Panc1 (cell line): ENCODE results near the gene ATP2A3. TPM values are rescaled to one million over a fixed set of nuclear protein-coding genes. Genes with fewer than 3 reads are reported as not detected.

ENCODE experiments used
- ATAC-seq: fragments of 200-7000 bp; cut with Tn5 transposase; 2 replicates; pipeline ENCODE4 v1.9.1; 2020; ENCODE audit warnings: mild to moderate bottlenecking, moderate library complexity
- BruUV-seq: library from RNA; stranded (reverse); fragments of 400-500 nt; replicated peaks from 2 replicates; lab custom pipeline; 2021; lab: Mats Ljungman, UMichigan
- CTCF ChIA-PET: fragments of 300-600 bp; sonication (Branson Sonifier 250); formaldehyde crosslinking; loops from one replicate; lab custom pipeline; 2022; ENCODE audit warnings: antibody characterized with exemption; lab: Charles Lee
- POLR2A ChIA-PET: fragments of 300-600 bp; sonication (Branson Sonifier 250); formaldehyde crosslinking; loops from one replicate; lab custom pipeline; 2022; ENCODE audit warnings: antibody characterized with exemption; lab: Charles Lee
- DNase-seq: peaks from one replicate; pipeline ENCODE4 v3.0.0-alpha.2; 2010; ENCODE audit warnings: low read depth, low spot score
- H3K27ac ChIP-seq: 2 replicates; pipeline ENCODE4 v1.5.1; 2011; ENCODE audit warnings: mild to moderate bottlenecking, low read length, inconsistent platforms
- H3K27me3 ChIP-seq: fragments of 200-500 bp; sonication (Bioruptor generic); 2 replicates; pipeline ENCODE4 v1.6.0; 2014; ENCODE audit warnings: low read length, inconsistent platforms; ENCODE audit not compliant: control insufficient read depth, insufficient read depth
- H3K36me3 ChIP-seq: fragments of 200-500 bp; sonication (Bioruptor generic); 2 replicates; pipeline ENCODE4 v1.5.1; 2014; ENCODE audit warnings: inconsistent platforms, mild to moderate bottlenecking, low read length, moderate library complexity; ENCODE audit not compliant: control insufficient read depth, insufficient read depth
- H3K4me1 ChIP-seq: 2 replicates; pipeline ENCODE4 v1.5.1; 2011; ENCODE audit warnings: inconsistent platforms, mild to moderate bottlenecking, low read length, moderate library complexity; ENCODE audit not compliant: control insufficient read depth, insufficient read depth
- H3K4me3 ChIP-seq, 2 experiments: 2 replicates each; pipeline ENCODE4 v1.5.1; 2011 to 2012; ENCODE audit warnings: low read depth in 2 of 2, low read length in 2 of 2, mild to moderate bottlenecking in 2 of 2, inconsistent platforms in 1 of 2, moderate library complexity in 1 of 2
- H3K9me3 ChIP-seq: fragments of 200-500 bp; sonication (Bioruptor generic); 2 replicates; pipeline ENCODE4 v1.5.1; 2014; ENCODE audit warnings: low read depth, mild to moderate bottlenecking, inconsistent platforms, low read length, moderate library complexity; ENCODE audit not compliant: control insufficient read depth, insufficient read depth
- POLR2AphosphoS5 ChIP-seq: IDR thresholded peaks from 2 replicates; pipeline ENCODE4 v1.6.1; 2012; ENCODE audit warnings: mild to moderate bottlenecking, low read depth, low read length, moderate library complexity
- SIN3A ChIP-seq: IDR thresholded peaks from 2 replicates; pipeline ENCODE4 v1.6.1; 2012; ENCODE audit warnings: low read depth, mild to moderate bottlenecking, low read length, moderate library complexity, borderline replicate concordance; ENCODE audit not compliant: insufficient read depth
- TCF7L2 ChIP-seq: IDR thresholded peaks from 2 replicates; pipeline ENCODE4 v1.6.1; 2011; ENCODE audit warnings: mild to moderate bottlenecking, low read depth, low read length, inconsistent platforms
- in situ Hi-C: cut with HindIII; loops from 2 replicates; pipeline ENCODE4 v1.10.0; 2016; ENCODE audit warnings: low sequenced_read_pairs, low pct_unique_long_range_greater_than_20kb
- intact Hi-C: fragments of 100-400 bp; cut with micrococcal nuclease; formaldehyde crosslinking; loops from one replicate; pipeline ENCODE4 v1.10.0; 2022; ENCODE audit not compliant: unreplicated experiment
- total RNA-seq: library from RNA; stranded (reverse); gene quantifications from one replicate; pipeline ENCODE4 v1.2.1, GENCODE V29; 2021; ENCODE audit not compliant: unreplicated experiment
- TF ChIP-seq, protein P1 (sequence below), 2 experiments: IDR thresholded peaks; 2 replicates each; pipeline ENCODE4 v1.6.1; 2011 to 2012; ENCODE audit warnings: low read depth in 2 of 2, control low read depth in 1 of 2, low read length in 1 of 2, mild to moderate bottlenecking in 1 of 2, moderate library complexity in 1 of 2; ENCODE audit not compliant: insufficient read depth in 1 of 2
- TF ChIP-seq, protein P2 (sequence below): fragments of 450-650 bp; IDR thresholded peaks from 2 replicates; pipeline ENCODE4 v1.5.1; 2017; ENCODE audit warnings: mild to moderate bottlenecking

ATP2A3 gene
- total RNA-seq, 1 experiment from 2014 or later: 29.7 TPM

DNA sequence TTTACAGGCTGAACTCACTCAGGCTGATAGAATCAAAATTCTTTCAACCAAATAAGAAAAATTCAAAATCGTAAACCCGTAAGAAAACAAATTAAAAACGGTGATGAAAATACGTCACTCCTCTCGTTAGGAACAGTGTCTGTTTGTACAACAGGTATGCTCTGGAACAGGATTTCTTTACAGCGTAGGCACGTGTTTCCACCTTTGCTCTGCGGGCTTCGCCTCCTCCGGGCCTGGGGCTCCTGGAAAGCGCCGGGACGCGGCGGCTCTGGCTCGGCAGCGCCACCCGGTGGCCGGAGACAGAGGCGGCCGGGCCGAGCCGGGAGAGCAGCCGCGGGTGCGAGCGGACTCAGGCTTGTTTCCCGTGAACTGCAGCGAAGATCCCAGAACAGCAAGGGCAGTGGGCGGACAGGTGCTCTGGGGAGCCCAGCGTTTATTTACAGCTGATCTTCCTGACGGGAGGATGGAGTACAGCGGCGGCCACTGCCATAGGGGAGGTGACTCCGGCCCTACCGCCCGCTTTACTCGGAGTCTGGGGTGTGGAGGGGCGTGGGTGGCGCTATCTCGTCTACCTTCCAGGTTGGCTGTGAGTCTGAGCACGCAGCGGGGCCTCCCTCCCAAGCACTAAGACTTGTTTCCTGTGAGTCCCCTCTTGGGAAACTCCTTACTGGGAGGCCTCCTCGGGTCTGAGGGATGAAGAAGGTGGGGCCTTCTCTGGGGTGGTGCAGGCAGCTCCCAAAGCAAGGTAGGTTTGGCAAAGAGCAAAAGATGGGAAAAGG lies 40.5 kb upstream of the ATP2A3 start:
- in situ Hi-C loops: no loop called here
- DNase-seq: no peak
- no TSS peak for BruUV-seq

DNA sequence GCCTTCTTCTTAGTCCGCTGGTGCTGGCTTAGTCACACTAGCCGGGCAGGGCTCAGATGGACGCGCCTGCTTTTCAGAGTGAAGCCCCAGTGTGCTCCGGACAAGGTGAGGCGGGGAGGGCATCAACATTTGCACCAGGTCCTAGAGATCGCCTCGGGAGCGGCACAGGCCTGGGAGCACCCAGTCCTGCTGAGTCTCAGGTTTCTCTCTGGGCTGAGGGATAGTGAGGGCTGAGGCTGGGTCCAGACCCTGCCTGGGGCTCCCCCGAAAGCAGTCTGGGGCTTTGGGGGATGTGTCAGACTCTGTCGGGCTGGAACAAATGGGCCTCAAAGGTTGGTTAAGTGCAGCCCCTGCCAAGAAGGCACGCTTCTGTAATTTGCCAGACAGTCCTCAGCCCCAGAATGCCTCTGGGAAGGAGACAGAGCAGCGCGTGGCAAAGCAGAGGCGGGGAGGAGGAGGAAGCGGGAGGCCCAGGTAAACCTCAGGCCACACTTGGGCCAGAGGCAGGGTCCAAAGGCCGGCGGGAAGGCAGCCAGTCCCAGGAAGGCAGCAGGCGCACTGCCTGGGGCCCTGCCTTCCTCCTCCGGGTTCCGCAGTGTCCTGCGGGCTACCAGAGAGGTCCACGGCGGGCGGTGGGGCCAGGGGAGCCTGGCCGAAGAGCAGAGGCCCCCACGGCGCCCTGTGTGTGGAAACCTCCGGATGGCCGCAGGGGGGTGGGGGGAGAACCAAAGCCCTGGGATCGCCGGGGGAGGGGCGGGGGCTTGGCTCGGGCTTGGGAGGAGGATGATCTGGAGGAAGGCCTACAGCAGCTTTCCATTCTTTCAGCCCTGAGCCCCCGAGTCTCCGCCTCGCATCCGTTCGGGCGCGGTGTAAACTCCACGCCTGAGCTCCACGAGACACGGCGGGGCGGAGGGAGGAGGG lies 39.5 kb upstream of the ATP2A3 start:
- ChIA-PET CTCF (interaction anchor here (0.6 kb wide), 1 partner anchor 140 kb away, joined by 3 read pairs; no protein-coding TSS in a partner anchor), POLR2A (no interaction called here)
- ATAC-seq: peak; percentile 38; the same call in 1 of the 2 replicates
- H3K4me1 ChIP-seq: no peaks in the 10 kb centered on the region
- BruUV-seq: no TSS peak
- H3K27ac ChIP-seq: no peak overlapping the region
- intact Hi-C loops: no loop called here
- H3K4me3 ChIP-seq: no peak overlapping the region
- H3K36me3 ChIP-seq: no peaks in the 10 kb centered on the region; the same call in 1 of the 2 replicates
- no peaks in the 10 kb centered on the region for H3K27me3 ChIP-seq
- in situ Hi-C loops: no loop called here
- DNase-seq: no peak
- no peaks in the 10 kb centered on the region for H3K9me3 ChIP-seq
- TF ChIP-seq TCF7L2 (no peak), SIN3A (no peak), POLR2AphosphoS5 (no peak)
- TF ChIP-seq, protein P1, sequence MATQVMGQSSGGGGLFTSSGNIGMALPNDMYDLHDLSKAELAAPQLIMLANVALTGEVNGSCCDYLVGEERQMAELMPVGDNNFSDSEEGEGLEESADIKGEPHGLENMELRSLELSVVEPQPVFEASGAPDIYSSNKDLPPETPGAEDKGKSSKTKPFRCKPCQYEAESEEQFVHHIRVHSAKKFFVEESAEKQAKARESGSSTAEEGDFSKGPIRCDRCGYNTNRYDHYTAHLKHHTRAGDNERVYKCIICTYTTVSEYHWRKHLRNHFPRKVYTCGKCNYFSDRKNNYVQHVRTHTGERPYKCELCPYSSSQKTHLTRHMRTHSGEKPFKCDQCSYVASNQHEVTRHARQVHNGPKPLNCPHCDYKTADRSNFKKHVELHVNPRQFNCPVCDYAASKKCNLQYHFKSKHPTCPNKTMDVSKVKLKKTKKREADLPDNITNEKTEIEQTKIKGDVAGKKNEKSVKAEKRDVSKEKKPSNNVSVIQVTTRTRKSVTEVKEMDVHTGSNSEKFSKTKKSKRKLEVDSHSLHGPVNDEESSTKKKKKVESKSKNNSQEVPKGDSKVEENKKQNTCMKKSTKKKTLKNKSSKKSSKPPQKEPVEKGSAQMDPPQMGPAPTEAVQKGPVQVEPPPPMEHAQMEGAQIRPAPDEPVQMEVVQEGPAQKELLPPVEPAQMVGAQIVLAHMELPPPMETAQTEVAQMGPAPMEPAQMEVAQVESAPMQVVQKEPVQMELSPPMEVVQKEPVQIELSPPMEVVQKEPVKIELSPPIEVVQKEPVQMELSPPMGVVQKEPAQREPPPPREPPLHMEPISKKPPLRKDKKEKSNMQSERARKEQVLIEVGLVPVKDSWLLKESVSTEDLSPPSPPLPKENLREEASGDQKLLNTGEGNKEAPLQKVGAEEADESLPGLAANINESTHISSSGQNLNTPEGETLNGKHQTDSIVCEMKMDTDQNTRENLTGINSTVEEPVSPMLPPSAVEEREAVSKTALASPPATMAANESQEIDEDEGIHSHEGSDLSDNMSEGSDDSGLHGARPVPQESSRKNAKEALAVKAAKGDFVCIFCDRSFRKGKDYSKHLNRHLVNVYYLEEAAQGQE (IDR thresholded peaks at IDR 0.05; ENCODE audit: insufficient read depth in 1 of 2, low read depth in 2 of 2, low read length in 1 of 2): no peak
- TF ChIP-seq, protein P2, sequence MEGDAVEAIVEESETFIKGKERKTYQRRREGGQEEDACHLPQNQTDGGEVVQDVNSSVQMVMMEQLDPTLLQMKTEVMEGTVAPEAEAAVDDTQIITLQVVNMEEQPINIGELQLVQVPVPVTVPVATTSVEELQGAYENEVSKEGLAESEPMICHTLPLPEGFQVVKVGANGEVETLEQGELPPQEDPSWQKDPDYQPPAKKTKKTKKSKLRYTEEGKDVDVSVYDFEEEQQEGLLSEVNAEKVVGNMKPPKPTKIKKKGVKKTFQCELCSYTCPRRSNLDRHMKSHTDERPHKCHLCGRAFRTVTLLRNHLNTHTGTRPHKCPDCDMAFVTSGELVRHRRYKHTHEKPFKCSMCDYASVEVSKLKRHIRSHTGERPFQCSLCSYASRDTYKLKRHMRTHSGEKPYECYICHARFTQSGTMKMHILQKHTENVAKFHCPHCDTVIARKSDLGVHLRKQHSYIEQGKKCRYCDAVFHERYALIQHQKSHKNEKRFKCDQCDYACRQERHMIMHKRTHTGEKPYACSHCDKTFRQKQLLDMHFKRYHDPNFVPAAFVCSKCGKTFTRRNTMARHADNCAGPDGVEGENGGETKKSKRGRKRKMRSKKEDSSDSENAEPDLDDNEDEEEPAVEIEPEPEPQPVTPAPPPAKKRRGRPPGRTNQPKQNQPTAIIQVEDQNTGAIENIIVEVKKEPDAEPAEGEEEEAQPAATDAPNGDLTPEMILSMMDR: no peak

More for the DNA sequence above, 40.5 kb upstream of the ATP2A3 start:
- intact Hi-C loops: loop anchor here (5.0 kb wide), 1 partner anchor 67 kb away; no protein-coding TSS in a partner anchor
- peak; percentile 82 for ATAC-seq
- Histone ChIP-seq H3K27me3 (no peaks in the 10 kb centered on the region), H3K4me3 (no peak overlapping the region), H3K9me3 (no peaks in the 10 kb centered on the region), H3K27ac (no peak overlapping the region), H3K4me1 (no peaks in the 10 kb centered on the region), H3K36me3 (peaks cover 2% of the 10 kb centered on the region; the same call in 1 of the 2 replicates)
- ChIA-PET CTCF (interaction anchor here (0.6 kb wide), 2 partner anchors 29 to 139 kb away, joined by 3 to 5 read pairs; no protein-coding TSS in a partner anchor), POLR2A (no interaction called here)
- TF ChIP-seq, protein P1 (IDR thresholded peaks at IDR 0.05; ENCODE audit: insufficient read depth in 1 of 2, low read depth in 2 of 2, low read length in 1 of 2): no peak
- TF ChIP-seq, protein P2: peak; percentile 96
